ENCODE data around the gene MAEA. TPM values are rescaled to one million over a fixed set of nuclear protein-coding genes. Genes with fewer than 3 reads are reported as not detected.

Gene MAEA
- total and polyA plus RNA-seq, 10 of the 15 experiments (the other 5 are each of a cell fraction or from before 2014, with no cell fraction given): 3.6 to 67.1 (median 54.6) TPM

GRCh38 chr4:1347410-1347864 lies 57.7 kb downstream of the MAEA start (continued):
- TF ChIP-seq POLR2AphosphoS5 (IDR thresholded peaks at IDR 0.05; ENCODE audit: low read length) (peak; percentile 46; the same call in 1 of the 2 replicates), BRCA1 (IDR thresholded peaks at IDR 0.05; ENCODE audit: low read depth, low read length) (no peak), NFXL1 (IDR thresholded peaks at IDR 0.05; ENCODE audit: borderline replicate concordance) (0 out of 2 replicates have a peak, but pooled peaks have one; percentile 41), TAF1 (IDR thresholded peaks at IDR 0.05; ENCODE audit: borderline replicate concordance, low read depth, low read length) (no peak), GATAD2B (conservative IDR thresholded peaks at IDR 0.05; ENCODE audit: low read depth) (peak; percentile 99; the same call in 1 of the 2 replicates), WRNIP1 (IDR thresholded peaks at IDR 0.05; ENCODE audit: borderline replicate concordance, low read depth, low read length) (no peak), POLR2A (IDR thresholded peaks at IDR 0.05; ENCODE audit: low read depth, low read length) (peak; percentile 78), ZNF24 (IDR thresholded peaks at IDR 0.05) (0 out of 2 replicates have a peak, but pooled peaks have one; percentile 59), BHLHE40 (IDR thresholded peaks at IDR 0.05; ENCODE audit: borderline replicate concordance in 1 of 2, low read depth in 2 of 2, low read length in 1 of 2) (peak in 1 of 2 experiments; percentile 3; a peak in 2 of 4 replicates), SRF (IDR thresholded peaks at IDR 0.05; ENCODE audit: low read depth in 2 of 2, low read length in 2 of 2) (0 out of 4 replicates have a peak, but pooled peaks of 1 of the 2 experiments have one; percentile 20), HCFC1 (IDR thresholded peaks at IDR 0.05; ENCODE audit: low read length) (no peak; the same call in 1 of the 2 replicates), LARP7 (IDR thresholded peaks at IDR 0.05) (peak; percentile 99; the same call in 1 of the 2 replicates), NBN (IDR thresholded peaks at IDR 0.05) (no peak), SPI1 (IDR thresholded peaks at IDR 0.05; ENCODE audit: borderline replicate concordance, insufficient read depth, low read depth, low read length) (no peak), RAD51 (IDR thresholded peaks at IDR 0.05) (no peak), RBBP5 (conservative IDR thresholded peaks at IDR 0.05) (no peak), IKZF1 (conservative IDR thresholded peaks at IDR 0.05) (peak; percentile 79)
- TF ChIP-seq, protein P1, sequence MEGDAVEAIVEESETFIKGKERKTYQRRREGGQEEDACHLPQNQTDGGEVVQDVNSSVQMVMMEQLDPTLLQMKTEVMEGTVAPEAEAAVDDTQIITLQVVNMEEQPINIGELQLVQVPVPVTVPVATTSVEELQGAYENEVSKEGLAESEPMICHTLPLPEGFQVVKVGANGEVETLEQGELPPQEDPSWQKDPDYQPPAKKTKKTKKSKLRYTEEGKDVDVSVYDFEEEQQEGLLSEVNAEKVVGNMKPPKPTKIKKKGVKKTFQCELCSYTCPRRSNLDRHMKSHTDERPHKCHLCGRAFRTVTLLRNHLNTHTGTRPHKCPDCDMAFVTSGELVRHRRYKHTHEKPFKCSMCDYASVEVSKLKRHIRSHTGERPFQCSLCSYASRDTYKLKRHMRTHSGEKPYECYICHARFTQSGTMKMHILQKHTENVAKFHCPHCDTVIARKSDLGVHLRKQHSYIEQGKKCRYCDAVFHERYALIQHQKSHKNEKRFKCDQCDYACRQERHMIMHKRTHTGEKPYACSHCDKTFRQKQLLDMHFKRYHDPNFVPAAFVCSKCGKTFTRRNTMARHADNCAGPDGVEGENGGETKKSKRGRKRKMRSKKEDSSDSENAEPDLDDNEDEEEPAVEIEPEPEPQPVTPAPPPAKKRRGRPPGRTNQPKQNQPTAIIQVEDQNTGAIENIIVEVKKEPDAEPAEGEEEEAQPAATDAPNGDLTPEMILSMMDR (IDR thresholded peaks at IDR 0.05 in 2 of 3, conservative IDR thresholded peaks at IDR 0.05 in 1 of 3; ENCODE audit: control insufficient read depth in 2 of 3, extremely low read depth in 1 of 3, insufficient read depth in 1 of 3, low read depth in 3 of 3, low read length in 3 of 3): no peak

All from GM12878 (cell line).